ENCODE results near the gene SOX6. TPM values are rescaled to one million over a fixed set of nuclear protein-coding genes. Genes with fewer than 3 reads are reported as not detected.

SOX6 gene
- total RNA-seq, 1 experiment from 2014 or later, result 5.1 TPM

DNA sequence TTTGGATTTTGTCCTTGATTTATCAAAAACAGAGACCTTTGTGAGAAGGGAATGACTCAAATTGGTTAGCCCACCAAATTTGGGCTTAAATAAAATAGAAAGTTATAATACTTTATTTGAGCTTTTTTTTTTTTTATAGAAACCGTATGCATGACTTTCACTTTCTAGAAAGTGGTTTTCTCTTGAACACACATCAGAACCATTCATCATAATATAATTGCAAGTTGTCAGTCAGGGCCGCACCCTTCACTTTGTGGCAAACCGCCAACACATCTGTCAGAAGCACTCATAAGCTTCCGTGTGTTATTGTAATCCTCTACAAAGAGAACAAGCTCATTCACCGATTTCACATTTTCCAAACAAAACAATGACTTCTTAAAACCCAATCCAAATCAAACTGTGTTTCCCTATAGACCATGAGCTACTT, 76.1 kb downstream of the SOX6 start:
- H3K36me3 ChIP-seq (ENCODE audit: low read depth), result no peaks in the 10 kb centered on the region
- ChIA-PET CTCF (interaction anchor here (0.6 kb wide), 3 partner anchors 15 to 131 kb away, joined by 3 to 4 read pairs (median 3); no protein-coding TSS in a partner anchor), POLR2A (ENCODE audit: unreplicated experiment) (interaction anchor here (0.6 kb wide), 1 partner anchor 278 kb away, joined by 8 read pairs; no protein-coding TSS in a partner anchor)
- no peak overlapping the region for H3K4me2 ChIP-seq
- no peaks in the 10 kb centered on the region for H3F3A ChIP-seq (ENCODE audit: insufficient read depth, low read depth)
- no peaks in the 10 kb centered on the region for H3K9me2 ChIP-seq (ENCODE audit: insufficient read depth)
- H3K27ac ChIP-seq, result no peak overlapping the region
- H2AFZ ChIP-seq, result no peak overlapping the region
- H3K9me3 ChIP-seq (ENCODE audit: insufficient read depth, low read depth), result no peaks in the 10 kb centered on the region
- no peaks in the 10 kb centered on the region for H3K4me1 ChIP-seq (replicated peaks; ENCODE audit: insufficient read depth)
- TF ChIP-seq, protein P1, sequence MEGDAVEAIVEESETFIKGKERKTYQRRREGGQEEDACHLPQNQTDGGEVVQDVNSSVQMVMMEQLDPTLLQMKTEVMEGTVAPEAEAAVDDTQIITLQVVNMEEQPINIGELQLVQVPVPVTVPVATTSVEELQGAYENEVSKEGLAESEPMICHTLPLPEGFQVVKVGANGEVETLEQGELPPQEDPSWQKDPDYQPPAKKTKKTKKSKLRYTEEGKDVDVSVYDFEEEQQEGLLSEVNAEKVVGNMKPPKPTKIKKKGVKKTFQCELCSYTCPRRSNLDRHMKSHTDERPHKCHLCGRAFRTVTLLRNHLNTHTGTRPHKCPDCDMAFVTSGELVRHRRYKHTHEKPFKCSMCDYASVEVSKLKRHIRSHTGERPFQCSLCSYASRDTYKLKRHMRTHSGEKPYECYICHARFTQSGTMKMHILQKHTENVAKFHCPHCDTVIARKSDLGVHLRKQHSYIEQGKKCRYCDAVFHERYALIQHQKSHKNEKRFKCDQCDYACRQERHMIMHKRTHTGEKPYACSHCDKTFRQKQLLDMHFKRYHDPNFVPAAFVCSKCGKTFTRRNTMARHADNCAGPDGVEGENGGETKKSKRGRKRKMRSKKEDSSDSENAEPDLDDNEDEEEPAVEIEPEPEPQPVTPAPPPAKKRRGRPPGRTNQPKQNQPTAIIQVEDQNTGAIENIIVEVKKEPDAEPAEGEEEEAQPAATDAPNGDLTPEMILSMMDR (conservative IDR thresholded peaks at IDR 0.05), result no peak
- TF ChIP-seq EZH2 (IDR thresholded peaks at IDR 0.05; ENCODE audit: low read depth), result no peak
- no peak overlapping the region for H3K4me3 ChIP-seq
- H4K20me1 ChIP-seq (ENCODE audit: insufficient read depth), result no peaks in the 10 kb centered on the region
- BruUV-seq (replicated peaks), result no TSS peak
- peak in 1 of 2 experiments; percentile 62 for DNase-seq
- intact Hi-C loops (cut with micrococcal nuclease; ENCODE audit: unreplicated experiment), result no loop called here
- H3K79me2 ChIP-seq (ENCODE audit: low read depth), result no peaks in the 10 kb centered on the region
- H3K27me3 ChIP-seq (ENCODE audit: insufficient read depth, low read depth), result no peaks in the 10 kb centered on the region

DNA sequence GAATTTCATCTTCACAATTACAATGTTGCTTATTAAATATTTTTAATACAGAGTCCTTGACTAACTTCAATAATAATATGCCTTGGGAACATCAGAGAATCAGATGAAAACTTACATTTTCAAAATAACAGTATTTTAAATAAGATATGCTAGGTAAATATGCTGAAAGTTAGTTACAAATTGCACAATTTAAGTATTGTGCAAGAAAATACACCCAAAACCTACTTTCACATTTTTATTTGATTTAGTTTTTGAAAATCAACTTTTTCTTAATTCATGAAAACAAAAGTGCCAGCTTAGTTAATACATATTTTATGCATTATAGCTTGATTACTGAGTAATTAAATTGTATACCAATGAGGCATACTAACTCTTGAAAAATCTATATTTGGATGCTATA, 76.8 kb downstream of the SOX6 start:
- Histone ChIP-seq H2AFZ (no peak overlapping the region), H3K27me3 (ENCODE audit: insufficient read depth, low read depth) (no peaks in the 10 kb centered on the region), H3K9me2 (ENCODE audit: insufficient read depth) (no peaks in the 10 kb centered on the region), H3K4me3 (no peak overlapping the region), H3F3A (ENCODE audit: insufficient read depth, low read depth) (no peaks in the 10 kb centered on the region), H3K9me3 (ENCODE audit: insufficient read depth, low read depth) (no peaks in the 10 kb centered on the region), H3K27ac (no peak overlapping the region), H3K79me2 (ENCODE audit: low read depth) (no peaks in the 10 kb centered on the region), H3K36me3 (ENCODE audit: low read depth) (no peaks in the 10 kb centered on the region), H4K20me1 (ENCODE audit: insufficient read depth) (no peaks in the 10 kb centered on the region), H3K4me2 (no peak overlapping the region), H3K4me1 (replicated peaks; ENCODE audit: insufficient read depth) (no peaks in the 10 kb centered on the region)
- no TSS peak for BruUV-seq (replicated peaks)
- POLR2A ChIA-PET (ENCODE audit: unreplicated experiment), result interaction anchor here (0.6 kb wide), 1 partner anchor 277 kb away, joined by 8 read pairs; no protein-coding TSS in a partner anchor
- intact Hi-C loops (cut with micrococcal nuclease; ENCODE audit: unreplicated experiment), result no loop called here
- CTCF ChIA-PET, result interaction anchor here (0.6 kb wide), 2 partner anchors 17 to 131 kb away, joined by 3 to 4 read pairs; no protein-coding TSS in a partner anchor
- TF ChIP-seq, protein P1 (conservative IDR thresholded peaks at IDR 0.05), result no peak
- no peak for TF ChIP-seq EZH2 (IDR thresholded peaks at IDR 0.05; ENCODE audit: low read depth)
- no peak for DNase-seq

GRCh38 chr11:16278979-16279378, 77.4 kb downstream of the SOX6 start:
- intact Hi-C loops (cut with micrococcal nuclease; ENCODE audit: unreplicated experiment), result no loop called here
- H3K4me2 ChIP-seq, result no peak overlapping the region
- no peak for DNase-seq
- no peaks in the 10 kb centered on the region for H3K9me2 ChIP-seq (ENCODE audit: insufficient read depth)
- H3K4me3 ChIP-seq, result no peak overlapping the region
- no peak overlapping the region for H2AFZ ChIP-seq
- no peak overlapping the region for H3K27ac ChIP-seq
- no peak for TF ChIP-seq EZH2 (IDR thresholded peaks at IDR 0.05; ENCODE audit: low read depth)
- TF ChIP-seq, protein P1 (conservative IDR thresholded peaks at IDR 0.05), result no peak
- H3K9me3 ChIP-seq (ENCODE audit: insufficient read depth, low read depth), result no peaks in the 10 kb centered on the region
- no peaks in the 10 kb centered on the region for H3K36me3 ChIP-seq (ENCODE audit: low read depth)
- H3K27me3 ChIP-seq (ENCODE audit: insufficient read depth, low read depth), result no peaks in the 10 kb centered on the region
- no peaks in the 10 kb centered on the region for H3F3A ChIP-seq (ENCODE audit: insufficient read depth, low read depth)
- no peaks in the 10 kb centered on the region for H3K4me1 ChIP-seq (replicated peaks; ENCODE audit: insufficient read depth)
- no peaks in the 10 kb centered on the region for H4K20me1 ChIP-seq (ENCODE audit: insufficient read depth)
- H3K79me2 ChIP-seq (ENCODE audit: low read depth), result no peaks in the 10 kb centered on the region
- ChIA-PET CTCF (no interaction called here), POLR2A (ENCODE audit: unreplicated experiment) (no interaction called here)
- BruUV-seq (replicated peaks), result no TSS peak
